Middle frontal gyrus (tissue), 1 donor: Measurements from ENCODE around the gene WT1.

ENCODE experiments used
- DNase-seq: peaks from one replicate; pipeline ENCODE4 v3.0.0-alpha.2; 2015; ENCODE audit warnings: low spot score; ENCODE audit errors: extremely low spot score

Gene WT1

GRCh38 chr11:32425761-32426160 is 9.6 kb downstream of the WT1 start:
- no peak for DNase-seq

GRCh38 chr11:32422545-32422944 is 12.8 kb downstream of the WT1 start:
- DNase-seq = no peak

- no peak for DNase-seq
Measured at GRCh38 chr11:32421992-32422391, 13.3 kb downstream of the WT1 start.

GRCh38 chr11:32420937-32421901 is 14.1 kb downstream of the WT1 start:
- DNase-seq = no peak

- DNase-seq = no peak
Measured at GRCh38 chr11:32420139-32420538, 15.2 kb downstream of the WT1 start.

GRCh38 chr11:32418836-32419235 is 16.5 kb downstream of the WT1 start:
- DNase-seq = no peak

GRCh38 chr11:32417806-32418205 is 17.5 kb downstream of the WT1 start:
- no peak for DNase-seq

- DNase-seq = no peak
Measured at GRCh38 chr11:32416301-32416700, 19.0 kb downstream of the WT1 start.

GRCh38 chr11:32414925-32415324 is 20.4 kb downstream of the WT1 start:
- DNase-seq = no peak

- no peak for DNase-seq
Measured at GRCh38 chr11:32411942-32412615, 23.3 kb downstream of the WT1 start.

GRCh38 chr11:32405592-32405991 is 29.7 kb downstream of the WT1 start:
- DNase-seq = no peak

- no peak for DNase-seq
Measured at GRCh38 chr11:32402836-32403235, 32.5 kb downstream of the WT1 start.

GRCh38 chr11:32400670-32401369 is 34.5 kb downstream of the WT1 start:
- no peak for DNase-seq

- no peak for DNase-seq
Measured at GRCh38 chr11:32400196-32400595, 35.1 kb downstream of the WT1 start.

- no peak for DNase-seq
Measured at GRCh38 chr11:32396991-32397390, 38.3 kb downstream of the WT1 start.

GRCh38 chr11:32396331-32396730 is 39.0 kb downstream of the WT1 start:
- no peak for DNase-seq

GRCh38 chr11:32395127-32395526 is 40.2 kb downstream of the WT1 start:
- DNase-seq = no peak

GRCh38 chr11:32392840-32393239 is 42.5 kb downstream of the WT1 start:
- DNase-seq = no peak

GRCh38 chr11:32391956-32392553 is 43.3 kb downstream of the WT1 start:
- DNase-seq = no peak

- no peak for DNase-seq
Measured at GRCh38 chr11:32391479-32391878, 43.9 kb downstream of the WT1 start.

GRCh38 chr11:32390712-32391111 is 44.6 kb downstream of the WT1 start:
- DNase-seq = no peak
